NCI-H2171 (cell line): Measurements from ENCODE around the gene PAF1.
"Not testable (repeated sequence)": the region's sequence is repeated elsewhere in the genome, so short reads cannot be mapped to it uniquely, and the experiment has no call there.

ENCODE experiments used
- DNase-seq: peaks from one replicate; lab custom pipeline; 2025; lab: John Stamatoyannopoulos, UW

The PAF1 gene

DNA sequence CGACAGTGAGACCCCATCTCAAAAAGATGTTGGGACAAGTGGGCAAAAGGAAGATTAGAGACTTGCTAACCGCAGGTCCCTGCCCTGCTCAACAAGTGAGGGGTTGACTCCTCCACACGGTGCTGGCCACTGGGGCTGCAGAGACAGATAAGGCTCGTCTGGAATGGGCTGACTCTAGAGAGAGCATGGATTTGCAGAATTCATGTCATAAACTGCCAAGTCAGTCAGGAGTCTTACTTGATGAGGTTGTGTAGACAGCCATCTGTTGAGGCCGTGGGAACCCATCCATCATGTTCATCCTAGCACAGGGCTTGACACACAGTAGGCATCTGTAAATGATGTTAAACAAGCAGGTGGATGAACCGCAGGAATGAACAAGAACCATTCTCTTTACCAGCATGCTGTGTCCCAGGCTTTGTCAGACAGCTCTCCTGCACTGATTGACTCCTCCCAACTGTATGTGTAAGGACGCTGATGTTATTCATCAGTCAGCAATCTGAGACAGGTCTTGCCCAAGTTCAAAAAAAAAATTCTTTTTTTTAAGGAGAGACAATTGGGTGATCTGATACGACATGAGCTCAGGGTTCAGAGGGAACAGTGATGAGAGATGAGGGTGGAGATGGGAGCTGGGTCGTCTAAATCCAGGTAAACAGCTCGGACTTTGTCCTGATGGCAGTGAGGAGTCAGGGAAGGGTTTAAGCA is 8.8 kb downstream of the PAF1 start:
- no peak for DNase-seq

DNA sequence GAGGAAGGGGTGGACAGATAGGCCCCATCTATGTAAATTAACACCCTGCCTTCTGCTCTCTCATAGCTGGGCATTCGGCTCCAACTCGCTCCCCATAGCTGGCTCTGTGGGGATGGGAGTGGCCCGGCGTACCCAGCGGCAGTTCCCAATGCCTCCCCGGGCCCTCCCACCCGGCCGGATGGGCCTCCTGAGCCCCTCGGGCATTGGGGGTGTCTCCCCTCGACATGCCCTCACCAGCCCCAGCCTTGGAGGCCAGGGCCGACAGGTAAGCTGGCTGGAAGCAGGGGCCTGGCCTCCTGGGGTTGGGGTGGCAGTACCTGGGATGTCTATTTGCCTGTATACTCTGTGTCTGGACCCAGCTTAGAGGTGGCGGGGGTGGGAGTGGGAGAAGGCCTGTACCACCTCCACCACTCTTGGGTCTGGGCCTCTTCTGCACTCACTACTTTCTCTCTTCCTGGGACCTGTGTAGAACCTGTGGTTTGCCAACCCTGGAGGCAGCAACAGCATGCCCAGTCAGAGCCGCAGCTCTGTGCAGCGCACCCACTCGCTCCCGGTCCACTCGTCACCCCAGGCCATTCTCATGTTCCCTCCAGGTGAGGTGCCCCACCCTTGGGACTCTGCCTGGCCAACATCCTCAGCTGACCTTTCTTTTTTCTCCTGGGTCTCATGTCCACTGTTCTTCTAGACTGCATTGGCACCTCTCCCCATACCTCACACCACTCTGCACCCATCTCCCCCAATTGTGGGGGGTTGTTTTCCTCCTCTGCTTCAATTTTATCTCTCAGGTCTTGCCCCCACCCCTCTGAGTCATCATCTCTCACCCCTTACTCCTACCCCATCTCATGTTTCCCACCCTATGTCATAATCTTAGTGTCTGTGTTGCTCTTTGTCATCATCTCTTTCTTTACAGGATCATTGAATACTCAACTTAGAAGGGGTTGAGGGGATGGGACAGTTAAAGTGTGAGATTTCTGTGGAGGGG is 10.1 kb downstream of the PAF1 start:
- DNase-seq: no peak

DNA sequence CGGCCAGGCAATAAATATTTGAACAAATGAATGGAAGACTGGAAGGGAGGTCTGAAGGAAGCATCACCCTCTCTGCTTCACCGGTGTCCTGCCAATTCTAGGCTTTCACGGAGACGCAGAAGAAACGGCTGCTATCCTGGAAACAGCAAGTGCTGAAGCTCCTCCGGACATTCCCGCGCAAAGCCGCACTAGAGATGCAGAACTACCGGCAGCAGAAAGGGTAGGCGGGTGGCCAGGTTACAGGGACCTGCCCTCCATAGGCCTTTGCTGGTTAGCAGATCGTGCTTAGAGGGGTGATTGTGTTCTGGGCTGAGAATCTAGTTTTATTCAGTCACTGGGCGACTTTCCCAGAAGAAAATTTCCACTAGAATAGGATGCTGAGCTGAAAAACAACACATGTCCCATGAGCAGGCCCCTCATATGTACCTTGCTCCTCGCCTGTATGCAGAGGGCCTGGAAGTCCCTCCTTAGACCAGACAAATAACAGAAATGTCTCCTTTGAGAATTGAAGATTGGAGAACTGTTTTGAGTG is 11.0 kb downstream of the PAF1 start:
- DNase-seq: no peak

DNA sequence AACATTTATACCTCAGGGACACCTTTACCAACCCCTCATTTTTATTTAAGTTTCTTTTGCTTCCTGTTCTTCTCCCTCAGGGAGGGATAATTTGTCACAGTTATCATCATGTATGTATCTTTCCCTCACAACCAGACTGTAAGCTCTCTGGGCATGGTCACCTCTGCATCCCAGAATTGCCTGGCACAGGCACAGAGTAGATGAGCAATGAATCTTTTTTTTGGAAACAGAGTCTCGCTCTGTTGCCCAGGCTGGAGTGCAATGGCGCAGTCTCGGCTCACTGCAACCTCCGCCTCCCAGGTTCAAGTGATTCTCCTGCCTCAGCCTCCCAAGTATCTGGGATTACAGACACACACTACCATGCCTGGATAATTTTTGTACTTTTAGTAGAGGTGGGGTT is 11.5 kb downstream of the PAF1 start:
- not testable (repeated sequence) for DNase-seq

DNA sequence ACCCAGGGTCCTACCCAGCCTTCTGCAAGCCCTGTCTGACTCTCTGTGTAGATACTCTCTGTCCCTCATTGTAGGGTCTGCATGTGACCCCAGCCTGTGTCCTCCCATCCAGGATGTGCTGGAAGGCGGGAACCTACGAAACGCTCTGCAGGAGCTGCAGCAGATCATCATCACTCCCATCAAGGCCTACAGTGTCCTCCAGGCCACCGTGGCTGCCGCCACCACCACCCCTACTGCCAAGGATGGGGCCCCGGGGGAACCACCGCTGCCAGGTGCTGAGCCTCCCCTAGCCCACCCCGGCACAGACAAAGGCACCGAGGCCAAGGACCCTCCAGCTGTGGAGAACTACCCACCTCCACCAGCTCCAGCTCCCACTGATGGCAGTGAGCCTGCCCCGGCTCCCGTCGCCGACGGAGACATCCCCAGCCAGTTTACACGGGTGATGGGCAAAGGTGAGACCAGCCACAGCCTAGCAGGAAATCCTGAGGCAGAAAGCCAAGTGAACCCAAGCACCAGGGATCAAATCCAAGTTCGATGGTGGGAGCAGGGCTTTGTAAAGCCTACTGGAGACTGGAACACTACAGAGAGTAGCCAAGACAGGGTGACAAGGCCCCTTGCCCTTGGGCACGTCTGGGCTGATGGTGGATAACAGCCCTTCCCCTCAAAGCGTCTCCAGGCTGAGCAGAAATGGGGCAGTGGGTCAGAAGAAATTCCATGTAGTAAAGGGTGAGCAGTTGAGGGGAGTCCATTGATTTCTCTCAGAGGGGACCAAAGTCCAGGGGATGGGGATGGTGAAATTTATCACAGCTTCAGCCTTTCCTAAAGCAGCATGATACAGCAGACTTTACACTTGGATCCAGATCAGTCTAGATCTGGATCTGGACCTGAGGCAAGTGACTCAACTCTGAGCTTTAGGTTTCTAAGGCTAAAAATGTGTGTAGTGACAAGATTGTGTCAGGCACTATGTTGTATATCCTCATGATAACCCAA is 13.2 kb downstream of the PAF1 start:
- no peak for DNase-seq

DNA sequence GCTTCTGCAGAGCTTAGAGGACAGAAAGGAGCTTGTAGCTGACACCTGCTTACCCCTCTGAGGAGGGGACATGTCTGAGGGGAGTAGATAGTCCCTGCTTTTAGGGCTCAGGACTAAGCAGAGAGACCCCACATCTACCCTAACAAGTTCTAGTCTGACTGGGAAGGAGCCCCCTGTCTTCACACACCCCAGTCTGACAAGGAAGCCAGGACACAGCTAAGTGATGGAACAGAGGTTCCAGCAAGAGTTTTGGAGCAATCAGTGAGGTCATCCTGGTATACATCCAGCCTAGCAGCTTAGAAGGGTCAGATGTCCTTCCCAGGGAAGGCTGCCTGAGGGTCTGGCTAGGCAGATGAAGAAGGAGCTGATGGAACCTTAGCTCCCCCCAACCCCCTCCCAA is 15.0 kb downstream of the PAF1 start:
- DNase-seq: no peak

DNA sequence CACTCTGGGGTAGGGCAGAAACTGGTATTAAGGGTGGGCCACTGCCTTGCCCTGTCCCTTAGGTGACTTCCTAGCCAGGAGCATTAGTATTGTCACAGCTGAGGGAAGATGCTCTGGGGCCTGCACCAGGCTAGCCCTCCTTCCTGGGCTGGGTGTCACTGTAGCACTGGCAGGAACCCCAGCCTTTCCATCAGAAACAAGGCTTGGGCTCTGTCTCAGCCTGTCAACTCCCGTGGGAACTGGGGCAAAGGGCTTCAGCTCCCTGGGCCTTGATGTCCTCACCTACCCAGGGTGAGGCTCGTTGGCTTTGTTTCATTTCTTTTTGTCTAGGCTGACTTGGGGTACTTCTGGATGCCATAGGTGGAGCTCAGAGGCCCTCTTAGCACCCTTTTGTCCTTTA is 18.0 kb downstream of the PAF1 start:
- DNase-seq: no peak

DNA sequence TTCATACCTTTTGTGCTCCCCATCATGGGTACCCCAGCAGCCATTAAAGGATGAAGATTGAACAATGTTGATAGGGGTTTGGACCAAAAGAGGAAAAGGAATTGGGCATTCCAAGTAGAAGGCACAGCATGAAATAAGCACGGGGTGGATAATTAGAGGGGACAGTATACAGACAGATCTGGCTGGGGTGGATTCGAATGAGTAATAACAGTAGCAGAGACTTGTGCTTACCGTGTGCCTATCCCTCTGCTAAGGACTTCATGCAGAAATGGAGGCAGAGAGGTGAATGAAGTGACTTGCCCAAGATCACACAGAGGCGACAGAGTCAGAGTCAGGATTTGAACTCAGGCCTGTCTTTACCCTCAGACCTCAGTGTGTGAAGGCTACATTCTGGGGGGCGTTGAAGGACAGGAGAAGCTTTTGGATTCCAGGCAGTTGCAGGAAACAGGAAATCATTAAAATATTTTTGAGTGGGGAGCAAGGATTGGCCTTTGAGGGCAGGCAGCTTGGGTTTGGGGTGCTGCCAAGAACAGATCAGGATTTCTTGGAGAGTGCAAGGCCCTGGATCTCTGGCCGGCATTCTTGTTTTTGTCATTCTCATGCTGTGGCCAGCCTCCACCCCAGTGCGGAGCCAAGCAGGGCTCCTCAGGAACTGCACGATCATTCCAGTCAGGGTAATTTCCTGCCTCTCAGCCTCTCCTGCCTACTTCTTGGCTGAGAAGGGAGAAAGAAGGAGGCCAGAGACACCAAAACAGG is 18.7 kb downstream of the PAF1 start:
- no peak for DNase-seq

DNA sequence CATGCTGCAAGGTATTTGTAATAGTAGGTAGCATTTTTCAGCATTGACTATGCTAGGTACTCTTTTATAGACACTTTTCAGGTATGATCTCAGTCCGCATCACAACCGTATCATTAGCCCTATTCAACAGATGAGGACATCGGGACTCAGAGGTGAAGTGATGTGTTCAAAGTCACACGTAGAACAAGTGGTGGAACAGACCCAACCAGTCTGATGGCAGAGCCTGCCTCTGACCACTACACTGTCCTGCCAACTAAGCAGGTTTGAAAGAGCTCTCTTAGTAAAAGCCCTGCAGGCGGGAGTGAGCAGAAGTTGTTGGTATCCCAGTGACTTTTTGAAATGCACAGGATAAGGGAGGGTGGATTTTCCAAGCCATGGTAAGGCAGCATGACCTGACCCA is 20.2 kb downstream of the PAF1 start:
- DNase-seq: no peak

DNA sequence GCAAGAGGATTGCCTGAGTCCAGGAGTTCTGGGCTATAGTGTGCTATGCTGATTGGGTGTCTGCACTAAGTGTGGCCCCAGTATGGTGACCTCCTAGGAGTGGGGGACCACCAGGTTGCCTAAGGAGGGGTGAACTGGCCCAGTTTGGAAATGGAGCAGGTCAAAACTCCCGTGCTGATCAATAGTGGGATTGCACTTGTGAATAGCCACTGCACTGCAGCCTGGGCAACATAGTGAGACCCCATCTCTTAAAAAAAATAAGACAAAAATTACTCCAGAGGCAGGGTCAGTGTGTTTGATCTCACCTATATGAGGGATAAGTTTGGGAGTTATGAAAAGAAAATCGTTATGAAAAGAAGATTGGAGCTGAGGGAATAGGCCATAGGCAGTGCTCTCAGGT is 21.7 kb downstream of the PAF1 start:
- DNase-seq: no peak

DNA sequence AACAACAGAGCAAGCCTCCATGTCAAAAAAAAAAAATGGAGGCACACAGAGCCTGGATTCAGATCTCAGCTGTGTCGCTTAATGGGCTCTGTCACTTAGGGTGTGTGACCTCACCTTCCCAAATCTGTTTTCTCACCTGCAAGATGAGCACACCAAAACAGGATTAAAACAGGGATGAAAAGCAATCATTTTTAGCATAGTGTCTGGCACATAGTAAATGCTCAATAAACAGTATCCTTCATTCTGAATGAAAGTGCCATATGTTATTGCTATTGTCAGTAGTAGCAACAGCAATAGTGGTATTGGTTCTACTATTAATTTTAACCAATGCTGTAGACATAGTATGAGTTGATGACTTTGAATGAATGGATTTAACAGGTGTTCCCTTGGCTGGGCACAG is 25.4 kb downstream of the PAF1 start:
- no peak for DNase-seq

DNA sequence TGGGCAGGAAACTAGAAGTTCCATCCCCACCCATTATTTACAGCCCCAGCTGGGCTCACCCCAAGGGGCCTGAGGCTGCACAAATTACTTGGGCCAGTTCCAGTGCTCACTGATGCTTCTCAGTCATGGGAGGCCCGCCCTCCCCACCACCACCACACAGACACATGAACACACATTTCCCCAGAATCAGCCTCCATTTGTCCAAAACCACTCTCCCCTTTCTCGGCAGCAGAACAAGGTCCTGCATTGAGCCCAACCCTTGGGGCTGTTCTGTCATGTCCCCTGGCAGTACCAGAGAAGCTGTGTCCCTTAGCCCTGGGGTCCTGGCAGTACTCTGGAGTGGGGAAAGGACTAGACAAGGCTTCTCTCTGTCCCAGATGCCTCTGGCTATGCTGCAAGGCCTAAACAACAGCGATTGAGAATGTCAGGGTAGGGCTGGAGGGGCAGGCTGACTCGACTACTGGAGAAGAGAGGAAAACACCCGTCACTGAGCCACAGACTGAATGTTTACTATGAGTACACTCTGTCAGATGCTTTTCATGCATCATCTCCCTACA is 26.9 kb downstream of the PAF1 start:
- no peak for DNase-seq

DNA sequence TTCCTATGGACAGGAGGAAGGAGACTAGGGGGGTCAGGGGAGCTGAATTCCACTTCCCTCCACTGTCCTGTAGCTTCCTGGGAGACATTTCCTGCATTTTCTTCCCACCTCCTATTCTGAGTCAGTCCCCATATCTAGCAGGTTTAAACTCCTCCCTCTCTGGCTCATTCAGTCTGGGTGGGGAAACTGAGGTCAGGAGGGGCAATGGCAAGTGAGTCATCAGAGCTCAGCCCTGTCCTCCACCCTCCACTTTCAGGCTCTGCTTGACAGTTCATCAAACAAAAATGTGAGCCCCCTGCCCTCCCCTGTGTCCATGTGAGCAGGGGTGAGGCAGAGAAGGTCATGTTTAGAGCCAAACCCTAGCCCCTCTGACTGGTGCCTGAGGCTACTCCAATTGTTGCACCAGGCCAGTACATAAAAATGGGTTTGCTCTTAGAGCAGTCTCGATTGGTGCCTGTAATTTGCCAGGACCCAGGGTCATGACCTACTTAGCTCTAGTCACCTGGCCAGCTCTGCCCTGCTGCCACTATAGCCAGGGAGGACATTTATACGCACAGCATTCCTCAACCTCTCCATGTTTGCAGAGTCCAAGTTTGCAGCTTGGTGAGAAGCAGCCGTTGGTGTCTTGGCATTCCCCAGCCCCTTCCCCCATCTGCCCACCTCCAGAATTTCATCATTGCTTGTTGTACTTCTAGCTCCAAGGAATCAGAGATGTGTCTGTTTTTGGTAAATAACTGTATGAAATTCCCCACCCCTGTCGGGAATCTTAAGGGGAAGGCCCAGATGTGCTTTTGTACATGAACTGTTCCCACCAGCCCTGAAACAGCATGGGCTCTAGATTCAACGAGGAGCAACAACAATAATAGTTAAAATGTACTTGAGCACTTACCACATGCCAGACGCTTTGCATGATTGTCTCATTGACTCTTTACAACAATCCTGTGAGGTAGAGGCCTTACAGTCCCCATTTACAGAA is 27.9 kb downstream of the PAF1 start:
- no peak for DNase-seq

DNA sequence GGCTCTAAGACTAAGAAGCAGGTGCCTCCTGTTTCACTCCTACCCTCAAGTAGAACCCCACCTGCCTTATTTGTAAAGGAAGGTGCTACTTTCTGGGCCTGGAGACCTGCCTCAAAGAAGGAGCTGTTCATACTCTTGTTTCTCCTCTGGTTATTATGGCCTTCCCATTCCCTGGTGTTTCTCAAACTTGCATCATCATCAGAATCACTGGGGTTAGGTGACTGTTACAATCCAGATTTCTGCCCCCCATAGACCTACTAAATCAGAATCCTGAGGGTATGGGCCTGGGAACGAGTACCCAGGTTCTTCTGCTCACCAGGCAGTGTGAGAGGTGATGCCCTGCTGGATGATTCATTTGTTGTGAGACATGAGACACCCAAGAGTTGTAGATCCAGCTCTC is 30.3 kb downstream of the PAF1 start:
- no peak for DNase-seq

DNA sequence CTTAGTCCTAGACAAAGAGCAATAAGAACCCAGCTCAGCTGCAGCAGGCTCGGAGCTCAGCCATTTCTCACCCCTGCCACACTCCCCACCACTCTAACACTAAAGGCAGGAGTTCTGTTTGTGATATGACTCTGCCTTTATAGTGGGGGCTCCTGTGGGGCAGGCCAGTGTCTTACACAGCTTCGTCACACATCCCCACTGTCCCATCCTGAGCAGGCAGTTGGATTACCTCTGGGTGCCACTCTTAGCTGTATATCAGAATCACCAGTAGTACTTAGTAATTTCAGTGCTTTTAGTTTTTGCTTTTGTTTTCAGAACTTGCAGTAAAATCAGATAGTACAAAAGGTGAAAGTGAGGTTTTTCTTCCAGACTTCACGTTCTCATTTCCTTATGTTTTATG is 31.9 kb downstream of the PAF1 start:
- no peak for DNase-seq

DNA sequence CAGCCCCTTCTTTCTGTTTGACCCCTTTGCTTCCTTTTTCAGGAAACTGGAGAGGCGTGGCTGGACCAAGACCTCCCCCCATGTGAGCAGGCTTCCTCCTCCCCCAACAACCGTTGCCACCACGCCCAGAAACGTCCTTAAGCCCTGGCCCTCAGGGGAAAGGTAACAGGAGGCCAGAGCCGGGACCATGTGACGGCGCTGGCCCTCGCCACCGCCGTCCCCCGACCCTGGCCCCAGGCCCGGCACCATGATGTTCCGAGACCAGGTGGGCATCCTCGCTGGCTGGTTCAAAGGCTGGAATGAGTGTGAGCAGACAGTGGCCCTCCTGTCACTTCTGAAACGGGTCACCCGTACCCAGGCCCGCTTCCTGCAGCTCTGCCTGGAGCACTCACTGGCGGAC is 34.3 kb downstream of the PAF1 start:
- DNase-seq: no peak

DNA sequence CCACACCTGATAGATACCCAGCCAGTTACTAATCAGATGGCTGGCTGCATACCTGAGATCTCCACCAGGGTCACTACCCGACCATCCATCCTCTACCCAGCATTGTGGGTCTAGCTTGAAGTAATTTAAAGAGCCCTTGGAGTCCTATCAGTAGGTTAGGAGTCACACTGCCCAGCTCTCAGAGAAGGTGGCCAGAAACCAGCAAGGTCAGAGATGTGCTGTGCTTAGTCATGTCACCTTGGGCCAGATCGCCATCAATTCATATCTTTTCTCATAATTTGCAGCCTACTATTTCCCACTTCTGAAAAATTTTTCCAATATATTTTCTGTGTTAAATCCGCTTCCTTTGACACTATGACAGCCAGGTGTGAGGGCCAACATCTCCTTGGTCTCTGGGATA is 34.8 kb downstream of the PAF1 start:
- no peak for DNase-seq

DNA sequence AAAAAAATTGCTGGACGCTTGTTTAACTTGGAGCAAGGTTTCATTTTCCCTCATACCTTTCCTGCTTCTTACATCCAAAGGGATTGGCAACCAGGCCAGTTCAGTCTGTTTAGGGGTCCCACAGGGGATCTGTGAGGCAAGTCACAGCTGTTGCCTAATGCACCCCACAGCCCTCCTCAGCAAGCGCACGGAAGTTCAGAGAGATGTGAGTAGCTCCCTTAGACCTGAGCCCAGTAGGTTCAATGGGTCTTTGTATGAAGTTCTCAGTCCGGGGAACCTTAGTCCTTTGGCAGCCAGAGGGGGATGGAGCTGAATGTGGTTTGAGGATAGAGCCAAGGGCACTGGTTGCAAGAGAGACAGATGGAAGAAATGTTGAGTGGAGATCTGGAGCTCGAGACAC is 35.7 kb downstream of the PAF1 start:
- no peak for DNase-seq

DNA sequence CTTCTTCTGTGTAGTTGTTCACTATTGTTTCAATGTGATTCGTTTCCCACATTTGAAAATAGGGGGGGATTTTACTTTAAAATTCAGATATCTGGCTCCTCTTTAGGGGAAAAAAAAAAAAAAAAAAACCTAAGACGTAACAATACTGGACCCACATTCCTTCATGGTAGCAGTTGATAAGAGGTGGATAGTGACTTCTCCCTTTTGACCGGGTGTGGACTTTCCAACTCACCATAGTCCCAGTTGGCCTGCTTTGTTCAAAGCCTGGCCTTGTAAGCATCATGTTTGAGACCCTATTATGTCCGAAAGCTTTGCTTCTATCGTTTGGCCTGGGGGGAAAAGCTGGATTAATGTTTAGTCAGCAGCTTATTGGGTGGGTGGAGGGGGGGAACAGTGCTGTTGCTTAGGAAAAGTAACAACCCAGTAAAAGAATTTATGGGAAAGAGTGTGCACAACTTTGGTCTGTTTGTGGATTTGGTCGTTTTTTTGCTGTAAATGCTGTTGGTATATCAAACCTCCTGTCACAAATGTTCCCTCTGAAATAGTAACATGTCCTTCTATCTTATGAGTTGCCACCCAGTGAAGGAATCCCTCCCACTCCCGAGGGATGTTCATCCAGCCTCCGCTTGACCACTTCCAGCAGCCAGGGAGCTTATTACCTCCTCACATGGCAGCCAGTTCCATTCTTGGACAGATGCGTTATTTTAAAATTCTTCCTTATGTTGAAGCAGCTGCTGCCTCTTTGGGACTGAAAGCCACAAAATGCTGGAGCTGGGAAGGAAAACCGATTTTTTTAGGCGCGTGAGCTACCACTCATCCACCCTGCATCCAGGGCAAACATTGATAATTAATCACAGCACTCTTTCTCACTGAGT is 38.3 kb downstream of the PAF1 start:
- no peak for DNase-seq
